ENCODE results near the gene BDNF. TPM values are rescaled to one million over a fixed set of nuclear protein-coding genes. Genes with fewer than 3 reads are reported as not detected.

The BDNF gene
- total RNA-seq, 4 donors from 2014 or later: 0.16 to 1.2 (median 0.45) TPM

DNA sequence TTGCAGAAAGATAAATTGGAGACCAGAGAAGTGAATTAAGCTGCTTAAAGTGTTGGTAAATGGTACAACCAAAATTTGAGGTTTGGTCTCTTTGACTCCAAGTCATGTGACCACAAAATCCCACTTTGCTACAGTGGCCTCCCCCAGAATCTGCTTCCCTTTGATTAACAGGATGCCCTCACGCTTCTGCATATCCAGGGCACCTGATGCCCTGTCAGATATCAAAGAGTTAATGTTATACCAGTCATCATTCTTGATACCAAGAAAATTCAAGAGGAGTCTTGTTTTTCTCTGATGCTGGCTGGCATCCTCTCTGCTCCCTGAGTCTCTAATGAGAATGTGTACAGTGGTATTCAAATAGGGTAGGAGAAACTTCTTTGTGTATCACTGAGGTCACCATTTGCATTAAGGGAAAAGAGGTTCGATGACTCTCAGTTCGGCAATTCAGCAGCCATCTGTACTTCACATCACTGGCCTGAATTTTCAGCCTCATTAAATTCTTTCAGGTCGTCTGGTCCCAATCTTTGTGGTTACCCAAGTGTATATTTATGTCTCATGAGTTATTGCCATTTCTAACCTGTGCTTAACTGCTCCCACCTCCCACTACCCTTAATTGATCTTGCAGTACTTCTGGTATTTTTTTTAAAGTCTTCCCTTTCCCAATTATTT is 73.9 kb downstream of the BDNF start:
- no peak for TF ChIP-seq CTCF (IDR thresholded peaks at IDR 0.05)
- no peak for ATAC-seq (ENCODE audit: low FRiP score)

GRCh38 chr11:27625347-27625912 is 74.8 kb downstream of the BDNF start:
- ATAC-seq (ENCODE audit: low FRiP score): no peak
- no peak for TF ChIP-seq CTCF (IDR thresholded peaks at IDR 0.05)
- DNase-seq (ENCODE audit: low spot score): no peak

More for the DNA sequence above, 73.9 kb downstream of the BDNF start:
- DNase-seq (ENCODE audit: low spot score): no peak

DNA sequence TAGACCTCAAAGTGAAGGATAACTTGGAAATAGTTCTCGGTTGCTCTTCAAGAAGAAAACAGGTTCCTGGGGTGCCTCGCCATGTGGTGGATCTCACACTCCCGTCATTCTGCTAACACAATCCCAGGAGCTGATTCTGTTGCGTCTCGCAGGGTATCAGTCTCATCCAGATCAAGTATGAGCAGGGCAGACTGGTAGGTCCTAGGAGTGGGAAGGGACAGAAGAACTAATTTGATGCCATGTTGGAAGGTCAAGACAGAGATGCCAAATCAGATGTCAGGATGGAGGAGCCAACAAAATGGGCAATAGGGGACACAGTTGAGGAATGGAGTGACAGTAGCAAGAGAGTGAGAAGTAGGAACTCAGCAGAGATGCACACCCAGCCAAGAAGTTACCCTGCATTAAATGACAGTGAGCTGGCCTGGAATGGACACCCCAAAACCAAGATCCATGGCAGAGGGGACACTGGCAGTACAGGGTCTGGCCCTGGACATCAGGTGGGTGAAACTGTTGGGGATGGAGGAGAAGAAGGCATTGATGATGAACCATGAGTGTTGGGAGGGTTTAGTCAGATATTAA is 76.2 kb downstream of the BDNF start:
- ATAC-seq (ENCODE audit: low FRiP score) (no peak), DNase-seq (ENCODE audit: low spot score) (no peak)
- TF ChIP-seq CTCF (IDR thresholded peaks at IDR 0.05): no peak

DNA sequence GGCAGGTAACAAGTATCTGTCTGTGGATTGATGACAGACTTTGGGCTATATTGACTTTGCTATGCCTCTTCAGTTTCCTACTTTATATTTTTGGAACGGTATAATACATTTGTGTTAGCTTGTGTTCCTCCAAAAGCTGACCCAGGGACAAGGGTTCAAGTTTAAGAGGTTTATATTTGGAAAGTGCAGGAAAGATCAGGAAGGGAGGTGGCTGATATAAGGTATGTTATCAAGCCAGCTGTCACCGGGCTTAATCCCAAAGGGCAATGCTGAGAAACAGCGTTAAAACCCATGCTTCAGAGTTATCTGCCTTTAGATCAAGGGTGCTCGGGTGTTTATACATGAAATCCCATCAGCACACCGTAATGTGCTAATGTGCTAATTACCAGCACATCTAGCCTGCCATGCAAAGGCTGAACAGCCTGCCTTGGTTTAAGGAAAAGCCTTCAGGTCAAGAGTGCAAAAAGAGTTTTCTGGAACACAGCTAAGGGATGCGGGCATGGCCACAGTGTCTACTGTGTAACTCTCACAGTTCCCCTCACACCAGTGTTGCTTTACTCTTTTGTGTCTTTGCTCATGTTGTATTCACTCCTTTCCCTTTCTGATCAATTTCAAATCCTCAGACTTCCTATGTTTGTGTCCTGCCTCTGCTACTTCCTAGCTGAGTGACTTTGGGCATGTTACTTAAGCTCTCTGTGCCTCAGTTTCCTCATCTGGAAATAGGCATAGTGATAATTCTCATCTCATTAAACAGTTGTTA is 77.5 kb downstream of the BDNF start:
- DNase-seq (ENCODE audit: low spot score) (no peak), ATAC-seq (ENCODE audit: low FRiP score) (no peak)
- no peak for TF ChIP-seq CTCF (IDR thresholded peaks at IDR 0.05)

- no peak for ATAC-seq (ENCODE audit: low FRiP score)
- no peak for DNase-seq (ENCODE audit: low spot score)
Observed at GRCh38 chr11:27621405-27622161, 78.7 kb downstream of the BDNF start.

More at GRCh38 chr11:27621405-27622161, 78.7 kb downstream of the BDNF start:
- TF ChIP-seq CTCF (IDR thresholded peaks at IDR 0.05): no peak
